Liver (tissue), 3 donors: ENCODE measurements around the gene PGGHG.

ENCODE experiments used
- ATF3 ChIP-seq: IDR thresholded peaks from 2 replicates; pipeline ENCODE4 v1.6.1; 2016; ENCODE audit warnings: antibody characterized with exemption
- CTCF ChIP-seq: fragments of 150-350 bp; IDR thresholded peaks from 2 replicates; pipeline ENCODE4 v1.5.1; 2017; ENCODE audit warnings: improper control_type of control experiment, low read depth, low read length; ENCODE audit not compliant: missing input control
- FOXA1 ChIP-seq: IDR thresholded peaks from 2 replicates; pipeline ENCODE4 v1.6.1; 2016; ENCODE audit warnings: antibody characterized with exemption
- GABPA ChIP-seq, 2 donors: IDR thresholded peaks in 1 of 2; conservative IDR thresholded peaks in 1 of 2; 2 replicates each; pipeline ENCODE4 v1.6.1; 2016; ENCODE audit warnings: antibody characterized with exemption in 2 of 2, mild to moderate bottlenecking in 1 of 2, moderate library complexity in 1 of 2
- HNF4A ChIP-seq, 2 donors: conservative IDR thresholded peaks; 2 replicates each; pipeline ENCODE4 v1.6.1; 2016; ENCODE audit warnings: antibody characterized with exemption in 2 of 2, mild to moderate bottlenecking in 2 of 2
- JUND ChIP-seq, 2 donors: IDR thresholded peaks; 2 replicates each; pipeline ENCODE4 v1.6.1; 2016; ENCODE audit warnings: antibody characterized with exemption in 2 of 2
- MAX ChIP-seq: IDR thresholded peaks from 2 replicates; pipeline ENCODE4 v1.6.1; 2016; ENCODE audit warnings: antibody characterized with exemption
- RAD21 ChIP-seq, 2 donors: IDR thresholded peaks; 2 replicates each; pipeline ENCODE4 v1.6.1; 2016; ENCODE audit warnings: antibody characterized with exemption in 2 of 2, mild to moderate bottlenecking in 2 of 2
- REST ChIP-seq: IDR thresholded peaks from 2 replicates; pipeline ENCODE4 v1.6.1; 2016; ENCODE audit warnings: antibody characterized with exemption, mild to moderate bottlenecking
- RXRA ChIP-seq, 2 donors: IDR thresholded peaks; 2 replicates each; pipeline ENCODE4 v1.6.1; 2017 to 2018; ENCODE audit warnings: antibody characterized with exemption in 2 of 2, mild to moderate bottlenecking in 1 of 2
- SP1 ChIP-seq: IDR thresholded peaks from 2 replicates; pipeline ENCODE4 v1.6.1; 2018; ENCODE audit warnings: antibody characterized with exemption, mild to moderate bottlenecking
- TAF1 ChIP-seq: conservative IDR thresholded peaks from 2 replicates; pipeline ENCODE4 v1.6.1; 2016; ENCODE audit warnings: antibody characterized with exemption, mild to moderate bottlenecking
- YY1 ChIP-seq: IDR thresholded peaks from 2 replicates; pipeline ENCODE4 v1.6.1; 2016; ENCODE audit warnings: antibody characterized with exemption, mild to moderate bottlenecking
- ZBTB33 ChIP-seq: IDR thresholded peaks from 2 replicates; pipeline ENCODE4 v1.6.1; 2016; ENCODE audit warnings: antibody characterized with exemption
- donor health status: healthy.
- donor health status: healthy.

GRCh38 chr11:253160-253885 lies 35.6 kb upstream of the PGGHG start:
- TF ChIP-seq CTCF: no peak
- no peak for TF ChIP-seq RXRA (IDR thresholded peaks at IDR 0.05)
- no peak for TF ChIP-seq TAF1
- TF ChIP-seq REST: no peak
- no peak for TF ChIP-seq FOXA1
- no peak for TF ChIP-seq JUND (IDR thresholded peaks at IDR 0.05)
- TF ChIP-seq HNF4A (conservative IDR thresholded peaks at IDR 0.05): no peak
- no peak for TF ChIP-seq YY1
- TF ChIP-seq RAD21 (IDR thresholded peaks at IDR 0.05): no peak
- TF ChIP-seq SP1: no peak
- TF ChIP-seq MAX: no peak
- no peak for TF ChIP-seq ZBTB33
- TF ChIP-seq ATF3: no peak
- no peak for TF ChIP-seq GABPA (IDR thresholded peaks at IDR 0.05 in 1 of 2, conservative IDR thresholded peaks at IDR 0.05 in 1 of 2)
